GM12878 (cell line): ENCODE measurements around the gene NFIX. TPM values are rescaled to one million over a fixed set of nuclear protein-coding genes. Genes with fewer than 3 reads are reported as not detected.

ENCODE experiments used
- ATAC-seq: fragments of 200-7000 bp; cut with Tn5 transposase; 3 replicates; pipeline ENCODE4 v1.9.1; 2020; ENCODE audit warnings: mild to moderate bottlenecking, moderate library complexity
- BruUV-seq: library from RNA; stranded (reverse); fragments of 400-500 nt; replicated peaks from 2 replicates; lab custom pipeline; 2021; lab: Mats Ljungman, UMichigan
- CTCF ChIA-PET: fragments of 300-600 bp; sonication (Branson Sonifier 250); formaldehyde crosslinking; extraction: SDS; loops from one replicate; lab custom pipeline; 2021; ENCODE audit warnings: inconsistent platforms; lab: Yijun Ruan, JAX
- POLR2A ChIA-PET: fragments of 350-600 bp; formaldehyde crosslinking; extraction: SDS; loops from one replicate; lab custom pipeline; 2021; ENCODE audit warnings: inconsistent platforms; lab: Charles Lee
- RAD21 ChIA-PET: fragments of 300-600 bp; sonication (Branson Sonifier 250); formaldehyde crosslinking; loops from one replicate; lab custom pipeline; 2023; ENCODE audit warnings: antibody characterized with exemption; ENCODE audit not compliant: unreplicated experiment; lab: Charles Lee
- SMC1A ChIA-PET: fragments of 300-600 bp; sonication (Branson Sonifier 250); formaldehyde crosslinking; loops from one replicate; lab custom pipeline; 2023; ENCODE audit not compliant: unreplicated experiment, uncharacterized antibody; lab: Charles Lee
- DNase-seq: peaks from one replicate; pipeline ENCODE4 v3.0.0-alpha.2; 2011; ENCODE audit warnings: low read depth, low spot score
- FAIRE-seq: peaks from 3 replicates; lab custom pipeline; 2011; peaks lifted over from hg19 to GRCh38; lab: Jason Lieb, UNC
- H2AFZ ChIP-seq: 2 replicates; pipeline ENCODE4 v1.6.0; 2011; ENCODE audit warnings: low read depth, low read length, control low read depth; ENCODE audit not compliant: control insufficient read depth
- H3K27ac ChIP-seq: 2 replicates; pipeline ENCODE4 v1.5.1; 2011; ENCODE audit warnings: control low read depth; ENCODE audit not compliant: control insufficient read depth, insufficient read depth
- H3K27me3 ChIP-seq, 2 experiments: replicated peaks in 1 of 2; 2 replicates each; pipeline versions ENCODE4 v1.6.0 to v1.6.1; 2011; ENCODE audit warnings: low read length in 1 of 2; ENCODE audit not compliant: control insufficient read depth in 2 of 2, insufficient read depth in 2 of 2
- H3K36me3 ChIP-seq, 2 experiments: 2 replicates each; pipeline ENCODE4 v1.5.1; 2011; ENCODE audit warnings: low read length in 1 of 2; ENCODE audit not compliant: control insufficient read depth in 2 of 2, insufficient read depth in 2 of 2
- H3K4me1 ChIP-seq: 2 replicates; pipeline ENCODE4 v1.6.1; 2011; ENCODE audit warnings: mild to moderate bottlenecking, low read length, moderate library complexity, mixed read lengths; ENCODE audit not compliant: control insufficient read depth, insufficient read depth
- H3K4me2 ChIP-seq: 2 replicates; pipeline ENCODE4 v1.6.0; 2011; ENCODE audit warnings: control low read depth; ENCODE audit not compliant: control insufficient read depth, insufficient read depth
- H3K4me3 ChIP-seq: fragments of 200-600 bp; sonication (generic); 2 replicates; pipeline ENCODE4 v1.5.1; 2016
- H3K79me2 ChIP-seq: 2 replicates; pipeline ENCODE4 v1.6.0; 2011; ENCODE audit warnings: low read length; ENCODE audit not compliant: control insufficient read depth, insufficient read depth
- H3K9ac ChIP-seq: 2 replicates; pipeline ENCODE4 v1.8.0; 2011; ENCODE audit warnings: low read length, control low read depth, mixed read lengths; ENCODE audit not compliant: control insufficient read depth, insufficient read depth
- H3K9me3 ChIP-seq: replicated peaks from 3 replicates; pipeline ENCODE4 v1.5.1; 2011; ENCODE audit warnings: mild to moderate bottlenecking, low read length; ENCODE audit not compliant: control insufficient read depth, insufficient read depth
- H4K20me1 ChIP-seq: 2 replicates; pipeline ENCODE4 v1.6.0; 2011; ENCODE audit not compliant: control insufficient read depth, insufficient read depth
- DPF2 ChIP-seq: fragments of 450-650 bp; IDR thresholded peaks from 2 replicates; pipeline ENCODE4 v1.6.1; 2017; ENCODE audit warnings: mild to moderate bottlenecking
- SUZ12 ChIP-seq: fragments of 200-600 bp; sonication (generic); IDR thresholded peaks from one replicate; pipeline ENCODE4 v1.6.1; 2018; ENCODE audit warnings: antibody characterized with exemption, mild to moderate bottlenecking; ENCODE audit not compliant: unreplicated experiment
- ZBTB11 ChIP-seq: fragments of 450-650 bp; formaldehyde crosslinking; IDR thresholded peaks from 2 replicates; pipeline ENCODE4 v1.5.0; 2022; ENCODE audit warnings: mild to moderate bottlenecking, missing genetic modification characterization
- WGBS: methylation state at CpG from one replicate; pipeline ENCODE4 v1.1.6; 2016; ENCODE audit warnings: low lambda C conversion rate; ENCODE audit not compliant: insufficient replicate concordance, insufficient coverage; ENCODE audit errors: missing lambda C conversion rate; 5-methylcytosine and 5-hydroxymethylcytosine counted together
- in situ Hi-C: fragments of 300-500 bp; cut with MboI; formaldehyde crosslinking; loops from 9 replicates; pipeline ENCODE4 v1.14.3; 2018; ENCODE audit warnings: mixed read lengths
- intact Hi-C: fragments of 100-400 bp; cut with micrococcal nuclease; formaldehyde crosslinking; loops from one replicate; pipeline ENCODE4 v1.14.2; 2022; ENCODE audit not compliant: unreplicated experiment
- polyA plus RNA-seq, 11 experiments: library from polyadenylated mRNA; depleted of rRNA in 4 of 11; unstranded in 6 of 11; stranded (reverse) in 5 of 11; fragments of >200 nt; fragmentation: Nextera tagmentation in 4 of 11; fragmentation: Illumina TruSeq in 1 of 11; extraction: Ambion mirVana in 4 of 11; extraction: Trizol in 1 of 11; gene quantifications; 1 replicate in 1 of 11; 2 replicates in 10 of 11; pipeline versions ENCODE4 v1.2.1 to v1.2.3, GENCODE V29; 2011 to 2016; ENCODE audit warnings: inconsistent platforms in 2 of 11, missing spikeins in 2 of 11, low read depth in 1 of 11
- total RNA-seq, 4 experiments: library from RNA; depleted of rRNA in 3 of 4; stranded (reverse); fragments of >200 nt in 3 of 4; fragmentation: Illumina TruSeq in 1 of 4; extraction: Trizol in 1 of 4; gene quantifications; 2 replicates each; pipeline versions ENCODE4 v1.2.1 to v1.2.3, GENCODE V29; 2013 to 2021
- TF ChIP-seq, protein P1 (sequence below): fragments of 450-650 bp; IDR thresholded peaks from 2 replicates; pipeline ENCODE4 v1.6.1; 2014; ENCODE audit warnings: mild to moderate bottlenecking
- TF ChIP-seq, protein P2 (sequence below): fragments of 450-650 bp; formaldehyde crosslinking; IDR thresholded peaks from 2 replicates; pipeline ENCODE4 v1.4.0; 2022; ENCODE audit warnings: mild to moderate bottlenecking, moderate library complexity
- TF ChIP-seq, protein P3 (sequence below): IDR thresholded peaks from 2 replicates; pipeline ENCODE4 v1.6.1; 2012; ENCODE audit warnings: mild to moderate bottlenecking, low read depth, low read length
- TF ChIP-seq, protein P4 (sequence below): fragments of 450-650 bp; IDR thresholded peaks from 2 replicates; pipeline ENCODE4 v1.6.1; 2016; ENCODE audit warnings: mild to moderate bottlenecking, moderate library complexity, borderline replicate concordance

Gene NFIX
- total and polyA plus RNA-seq, 10 of the 15 experiments (the other 5 are each of a cell fraction or from before 2014, with no cell fraction given) = 0.02 to 2.2 (median 0.28) TPM

GRCh38 chr19:13079542-13079986, 84.3 kb downstream of the NFIX start:
- Histone ChIP-seq H3K4me1 (no peaks in the 10 kb centered on the region), H3K27me3 (peaks cover 1 to 3% of the 10 kb centered on the region in 2 experiments; a peak in 3 of 4 replicates), H3K4me2 (no peak overlapping the region), H3K9me3 (no peaks in the 10 kb centered on the region), H3K36me3 (no peaks in the 10 kb centered on the region), H3K79me2 (no peaks in the 10 kb centered on the region), H3K27ac (no peak overlapping the region), H2AFZ (no peak overlapping the region), H3K4me3 (no peak overlapping the region), H3K9ac (no peak overlapping the region), H4K20me1 (no peaks in the 10 kb centered on the region)
- CTCF ChIA-PET = interaction anchor here (0.6 to 2.5 kb wide), 6 partner anchors 11 to 114 kb away, joined by 3 to 8 read pairs (median 4); no protein-coding TSS in a partner anchor
- ATAC-seq (no peak), FAIRE-seq (no peak), DNase-seq (no peak)
- BruUV-seq = no TSS peak
- in situ Hi-C loops = no loop called here
- SMC1A ChIA-PET = no interaction called here
- POLR2A ChIA-PET = no interaction called here
- RAD21 ChIA-PET = no interaction called here
- intact Hi-C loops = no loop called here
- WGBS = 45% methylated on average over 16 of the region's 16 CpGs
- TF ChIP-seq, protein P1, sequence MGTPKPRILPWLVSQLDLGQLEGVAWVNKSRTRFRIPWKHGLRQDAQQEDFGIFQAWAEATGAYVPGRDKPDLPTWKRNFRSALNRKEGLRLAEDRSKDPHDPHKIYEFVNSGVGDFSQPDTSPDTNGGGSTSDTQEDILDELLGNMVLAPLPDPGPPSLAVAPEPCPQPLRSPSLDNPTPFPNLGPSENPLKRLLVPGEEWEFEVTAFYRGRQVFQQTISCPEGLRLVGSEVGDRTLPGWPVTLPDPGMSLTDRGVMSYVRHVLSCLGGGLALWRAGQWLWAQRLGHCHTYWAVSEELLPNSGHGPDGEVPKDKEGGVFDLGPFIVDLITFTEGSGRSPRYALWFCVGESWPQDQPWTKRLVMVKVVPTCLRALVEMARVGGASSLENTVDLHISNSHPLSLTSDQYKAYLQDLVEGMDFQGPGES = no peak
- TF ChIP-seq ZBTB11 (CRISPR knock-in tag) (no peak), DPF2 (no peak), SUZ12 (no peak)
- TF ChIP-seq, protein P2, sequence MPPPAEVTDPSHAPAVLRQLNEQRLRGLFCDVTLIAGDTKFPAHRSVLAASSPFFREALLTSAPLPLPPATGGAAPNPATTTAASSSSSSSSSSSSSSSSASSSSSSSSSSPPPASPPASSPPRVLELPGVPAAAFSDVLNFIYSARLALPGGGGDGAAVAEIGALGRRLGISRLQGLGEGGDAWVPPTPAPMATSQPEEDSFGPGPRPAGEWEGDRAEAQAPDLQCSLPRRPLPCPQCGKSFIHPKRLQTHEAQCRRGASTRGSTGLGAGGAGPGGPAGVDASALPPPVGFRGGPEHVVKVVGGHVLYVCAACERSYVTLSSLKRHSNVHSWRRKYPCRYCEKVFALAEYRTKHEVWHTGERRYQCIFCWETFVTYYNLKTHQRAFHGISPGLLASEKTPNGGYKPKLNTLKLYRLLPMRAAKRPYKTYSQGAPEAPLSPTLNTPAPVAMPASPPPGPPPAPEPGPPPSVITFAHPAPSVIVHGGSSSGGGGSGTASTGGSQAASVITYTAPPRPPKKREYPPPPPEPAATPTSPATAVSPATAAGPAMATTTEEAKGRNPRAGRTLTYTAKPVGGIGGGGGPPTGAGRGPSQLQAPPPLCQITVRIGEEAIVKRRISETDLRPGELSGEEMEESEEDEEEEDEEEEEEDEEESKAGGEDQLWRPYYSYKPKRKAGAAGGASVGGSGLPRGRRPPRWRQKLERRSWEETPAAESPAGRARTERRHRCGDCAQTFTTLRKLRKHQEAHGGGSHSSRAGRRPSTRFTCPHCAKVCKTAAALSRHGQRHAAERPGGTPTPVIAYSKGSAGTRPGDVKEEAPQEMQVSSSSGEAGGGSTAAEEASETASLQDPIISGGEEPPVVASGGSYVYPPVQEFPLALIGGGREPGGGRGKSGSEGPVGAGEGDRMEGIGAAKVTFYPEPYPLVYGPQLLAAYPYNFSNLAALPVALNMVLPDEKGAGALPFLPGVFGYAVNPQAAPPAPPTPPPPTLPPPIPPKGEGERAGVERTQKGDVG (CRISPR knock-in tag) = no peak
- TF ChIP-seq, protein P3, sequence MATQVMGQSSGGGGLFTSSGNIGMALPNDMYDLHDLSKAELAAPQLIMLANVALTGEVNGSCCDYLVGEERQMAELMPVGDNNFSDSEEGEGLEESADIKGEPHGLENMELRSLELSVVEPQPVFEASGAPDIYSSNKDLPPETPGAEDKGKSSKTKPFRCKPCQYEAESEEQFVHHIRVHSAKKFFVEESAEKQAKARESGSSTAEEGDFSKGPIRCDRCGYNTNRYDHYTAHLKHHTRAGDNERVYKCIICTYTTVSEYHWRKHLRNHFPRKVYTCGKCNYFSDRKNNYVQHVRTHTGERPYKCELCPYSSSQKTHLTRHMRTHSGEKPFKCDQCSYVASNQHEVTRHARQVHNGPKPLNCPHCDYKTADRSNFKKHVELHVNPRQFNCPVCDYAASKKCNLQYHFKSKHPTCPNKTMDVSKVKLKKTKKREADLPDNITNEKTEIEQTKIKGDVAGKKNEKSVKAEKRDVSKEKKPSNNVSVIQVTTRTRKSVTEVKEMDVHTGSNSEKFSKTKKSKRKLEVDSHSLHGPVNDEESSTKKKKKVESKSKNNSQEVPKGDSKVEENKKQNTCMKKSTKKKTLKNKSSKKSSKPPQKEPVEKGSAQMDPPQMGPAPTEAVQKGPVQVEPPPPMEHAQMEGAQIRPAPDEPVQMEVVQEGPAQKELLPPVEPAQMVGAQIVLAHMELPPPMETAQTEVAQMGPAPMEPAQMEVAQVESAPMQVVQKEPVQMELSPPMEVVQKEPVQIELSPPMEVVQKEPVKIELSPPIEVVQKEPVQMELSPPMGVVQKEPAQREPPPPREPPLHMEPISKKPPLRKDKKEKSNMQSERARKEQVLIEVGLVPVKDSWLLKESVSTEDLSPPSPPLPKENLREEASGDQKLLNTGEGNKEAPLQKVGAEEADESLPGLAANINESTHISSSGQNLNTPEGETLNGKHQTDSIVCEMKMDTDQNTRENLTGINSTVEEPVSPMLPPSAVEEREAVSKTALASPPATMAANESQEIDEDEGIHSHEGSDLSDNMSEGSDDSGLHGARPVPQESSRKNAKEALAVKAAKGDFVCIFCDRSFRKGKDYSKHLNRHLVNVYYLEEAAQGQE = no peak
- TF ChIP-seq, protein P4, sequence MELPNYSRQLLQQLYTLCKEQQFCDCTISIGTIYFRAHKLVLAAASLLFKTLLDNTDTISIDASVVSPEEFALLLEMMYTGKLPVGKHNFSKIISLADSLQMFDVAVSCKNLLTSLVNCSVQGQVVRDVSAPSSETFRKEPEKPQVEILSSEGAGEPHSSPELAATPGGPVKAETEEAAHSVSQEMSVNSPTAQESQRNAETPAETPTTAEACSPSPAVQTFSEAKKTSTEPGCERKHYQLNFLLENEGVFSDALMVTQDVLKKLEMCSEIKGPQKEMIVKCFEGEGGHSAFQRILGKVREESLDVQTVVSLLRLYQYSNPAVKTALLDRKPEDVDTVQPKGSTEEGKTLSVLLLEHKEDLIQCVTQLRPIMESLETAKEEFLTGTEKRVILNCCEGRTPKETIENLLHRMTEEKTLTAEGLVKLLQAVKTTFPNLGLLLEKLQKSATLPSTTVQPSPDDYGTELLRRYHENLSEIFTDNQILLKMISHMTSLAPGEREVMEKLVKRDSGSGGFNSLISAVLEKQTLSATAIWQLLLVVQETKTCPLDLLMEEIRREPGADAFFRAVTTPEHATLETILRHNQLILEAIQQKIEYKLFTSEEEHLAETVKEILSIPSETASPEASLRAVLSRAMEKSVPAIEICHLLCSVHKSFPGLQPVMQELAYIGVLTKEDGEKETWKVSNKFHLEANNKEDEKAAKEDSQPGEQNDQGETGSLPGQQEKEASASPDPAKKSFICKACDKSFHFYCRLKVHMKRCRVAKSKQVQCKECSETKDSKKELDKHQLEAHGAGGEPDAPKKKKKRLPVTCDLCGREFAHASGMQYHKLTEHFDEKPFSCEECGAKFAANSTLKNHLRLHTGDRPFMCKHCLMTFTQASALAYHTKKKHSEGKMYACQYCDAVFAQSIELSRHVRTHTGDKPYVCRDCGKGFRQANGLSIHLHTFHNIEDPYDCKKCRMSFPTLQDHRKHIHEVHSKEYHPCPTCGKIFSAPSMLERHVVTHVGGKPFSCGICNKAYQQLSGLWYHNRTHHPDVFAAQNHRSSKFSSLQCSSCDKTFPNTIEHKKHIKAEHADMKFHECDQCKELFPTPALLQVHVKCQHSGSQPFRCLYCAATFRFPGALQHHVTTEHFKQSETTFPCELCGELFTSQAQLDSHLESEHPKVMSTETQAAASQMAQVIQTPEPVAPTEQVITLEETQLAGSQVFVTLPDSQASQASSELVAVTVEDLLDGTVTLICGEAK = no peak
